MM.1S (cell line): ENCODE data around the gene NYNRIN.

Experiments used
- DNase-seq: peaks from one replicate; pipeline ENCODE4 v3.0.0-alpha.2; 2015
- H2AFZ ChIP-seq: fragments of 300-600 bp; sonication (generic); 2 replicates; pipeline ENCODE4 v1.6.0; 2016; ENCODE audit warnings: antibody characterized with exemption, low read length
- H3F3A ChIP-seq: fragments of 300-600 bp; sonication (generic); 2 replicates; pipeline ENCODE4 v1.6.1; 2016; ENCODE audit warnings: mild to moderate bottlenecking, antibody characterized with exemption, low read length, moderate library complexity, mixed read lengths; ENCODE audit not compliant: insufficient read depth
- H3K27ac ChIP-seq: fragments of 300-600 bp; sonication (generic); 2 replicates; pipeline ENCODE4 v1.5.1; 2016; ENCODE audit warnings: mild to moderate bottlenecking, low read length
- H3K27me3 ChIP-seq: fragments of 300-600 bp; sonication (generic); replicated peaks from 2 replicates; pipeline ENCODE4 v1.6.0; 2016; ENCODE audit warnings: low read length; ENCODE audit not compliant: insufficient read depth
- H3K36me3 ChIP-seq: fragments of 300-600 bp; sonication (generic); replicated peaks from 2 replicates; pipeline ENCODE4 v1.6.1; 2016; ENCODE audit warnings: mild to moderate bottlenecking, low read length, mixed read lengths; ENCODE audit not compliant: insufficient read depth
- H3K4me1 ChIP-seq: fragments of 300-600 bp; sonication (generic); 2 replicates; pipeline ENCODE4 v1.6.1; 2016; ENCODE audit warnings: low read length, mixed read lengths
- H3K4me2 ChIP-seq: fragments of 300-600 bp; sonication (generic); 2 replicates; pipeline ENCODE4 v1.6.0; 2016; ENCODE audit warnings: low read depth, low read length
- H3K4me3 ChIP-seq: fragments of 300-600 bp; sonication (generic); 2 replicates; pipeline ENCODE4 v1.5.1; 2016; ENCODE audit warnings: low read length, mixed read lengths
- H3K79me2 ChIP-seq: fragments of 300-600 bp; sonication (generic); 2 replicates; pipeline ENCODE4 v1.6.1; 2016; ENCODE audit warnings: mixed run types, low read length, mixed read lengths
- H3K9ac ChIP-seq: fragments of 300-600 bp; sonication (generic); 2 replicates; pipeline ENCODE4 v1.6.1; 2016; ENCODE audit warnings: low read length, mixed read lengths
- H3K9me2 ChIP-seq: fragments of 300-600 bp; sonication (generic); replicated peaks from 2 replicates; pipeline ENCODE4 v1.6.1; 2016; ENCODE audit warnings: mild to moderate bottlenecking, low read length, mixed read lengths; ENCODE audit not compliant: insufficient read depth
- H3K9me3 ChIP-seq: fragments of 300-600 bp; sonication (generic); replicated peaks from 2 replicates; pipeline ENCODE4 v1.6.1; 2016; ENCODE audit warnings: mild to moderate bottlenecking, low read length, mixed read lengths; ENCODE audit not compliant: insufficient read depth
- H4K20me1 ChIP-seq: fragments of 300-600 bp; sonication (generic); 2 replicates; pipeline ENCODE4 v1.6.1; 2016; ENCODE audit warnings: mild to moderate bottlenecking, low read length, moderate library complexity, mixed read lengths; ENCODE audit not compliant: insufficient read depth
- EZH2 ChIP-seq: fragments of 300-600 bp; sonication (generic); optimal IDR thresholded peaks from 2 replicates; pipeline ENCODE3; 2017; ENCODE audit warnings: low read depth, mild to moderate bottlenecking, antibody characterized with exemption, low read length, mixed read lengths
- EZH2phosphoT487 ChIP-seq: fragments of 300-600 bp; sonication (generic); IDR thresholded peaks from 2 replicates; pipeline ENCODE4 v1.6.1; 2018; ENCODE audit warnings: antibody characterized with exemption, low read length
- TF ChIP-seq, protein P1 (sequence below): fragments of 300-600 bp; sonication (generic); IDR thresholded peaks from 2 replicates; pipeline ENCODE4 v1.5.1; 2016; ENCODE audit warnings: antibody characterized with exemption, low read length, mixed read lengths

NYNRIN gene

GRCh38 chr14:24360281-24360680, 38.5 kb upstream of the NYNRIN start:
- Histone ChIP-seq H3K27me3 (no peaks in the 10 kb centered on the region), H3F3A (no peaks in the 10 kb centered on the region), H3K27ac (no peak overlapping the region), H3K9me3 (no peaks in the 10 kb centered on the region), H4K20me1 (no peaks in the 10 kb centered on the region), H3K4me2 (no peak overlapping the region), H3K79me2 (no peaks in the 10 kb centered on the region), H3K4me1 (no peaks in the 10 kb centered on the region), H2AFZ (no peak overlapping the region), H3K4me3 (no peak overlapping the region), H3K36me3 (no peaks in the 10 kb centered on the region), H3K9me2 (no peaks in the 10 kb centered on the region), H3K9ac (no peak overlapping the region)
- DNase-seq, result no peak
- TF ChIP-seq EZH2 (no peak), EZH2phosphoT487 (no peak)
- TF ChIP-seq, protein P1, sequence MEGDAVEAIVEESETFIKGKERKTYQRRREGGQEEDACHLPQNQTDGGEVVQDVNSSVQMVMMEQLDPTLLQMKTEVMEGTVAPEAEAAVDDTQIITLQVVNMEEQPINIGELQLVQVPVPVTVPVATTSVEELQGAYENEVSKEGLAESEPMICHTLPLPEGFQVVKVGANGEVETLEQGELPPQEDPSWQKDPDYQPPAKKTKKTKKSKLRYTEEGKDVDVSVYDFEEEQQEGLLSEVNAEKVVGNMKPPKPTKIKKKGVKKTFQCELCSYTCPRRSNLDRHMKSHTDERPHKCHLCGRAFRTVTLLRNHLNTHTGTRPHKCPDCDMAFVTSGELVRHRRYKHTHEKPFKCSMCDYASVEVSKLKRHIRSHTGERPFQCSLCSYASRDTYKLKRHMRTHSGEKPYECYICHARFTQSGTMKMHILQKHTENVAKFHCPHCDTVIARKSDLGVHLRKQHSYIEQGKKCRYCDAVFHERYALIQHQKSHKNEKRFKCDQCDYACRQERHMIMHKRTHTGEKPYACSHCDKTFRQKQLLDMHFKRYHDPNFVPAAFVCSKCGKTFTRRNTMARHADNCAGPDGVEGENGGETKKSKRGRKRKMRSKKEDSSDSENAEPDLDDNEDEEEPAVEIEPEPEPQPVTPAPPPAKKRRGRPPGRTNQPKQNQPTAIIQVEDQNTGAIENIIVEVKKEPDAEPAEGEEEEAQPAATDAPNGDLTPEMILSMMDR, result no peak

- Histone ChIP-seq H3K79me2 (no peaks in the 10 kb centered on the region), H3K36me3 (no peaks in the 10 kb centered on the region), H3K4me3 (no peak overlapping the region), H3K9ac (no peak overlapping the region), H3K27me3 (no peaks in the 10 kb centered on the region), H3F3A (0 out of 2 replicates have a peak, but pooled peaks cover 3% of the 10 kb centered on the region), H3K27ac (no peak overlapping the region), H3K4me2 (no peak overlapping the region), H3K9me2 (no peaks in the 10 kb centered on the region), H4K20me1 (no peaks in the 10 kb centered on the region), H2AFZ (no peak overlapping the region), H3K9me3 (no peaks in the 10 kb centered on the region), H3K4me1 (no peaks in the 10 kb centered on the region)
- TF ChIP-seq EZH2 (no peak), EZH2phosphoT487 (no peak)
- TF ChIP-seq, protein P1, result no peak
- DNase-seq, result no peak
These were observed 37.5 kb upstream of the NYNRIN start for GRCh38 chr14:24361326-24361725.

DNA sequence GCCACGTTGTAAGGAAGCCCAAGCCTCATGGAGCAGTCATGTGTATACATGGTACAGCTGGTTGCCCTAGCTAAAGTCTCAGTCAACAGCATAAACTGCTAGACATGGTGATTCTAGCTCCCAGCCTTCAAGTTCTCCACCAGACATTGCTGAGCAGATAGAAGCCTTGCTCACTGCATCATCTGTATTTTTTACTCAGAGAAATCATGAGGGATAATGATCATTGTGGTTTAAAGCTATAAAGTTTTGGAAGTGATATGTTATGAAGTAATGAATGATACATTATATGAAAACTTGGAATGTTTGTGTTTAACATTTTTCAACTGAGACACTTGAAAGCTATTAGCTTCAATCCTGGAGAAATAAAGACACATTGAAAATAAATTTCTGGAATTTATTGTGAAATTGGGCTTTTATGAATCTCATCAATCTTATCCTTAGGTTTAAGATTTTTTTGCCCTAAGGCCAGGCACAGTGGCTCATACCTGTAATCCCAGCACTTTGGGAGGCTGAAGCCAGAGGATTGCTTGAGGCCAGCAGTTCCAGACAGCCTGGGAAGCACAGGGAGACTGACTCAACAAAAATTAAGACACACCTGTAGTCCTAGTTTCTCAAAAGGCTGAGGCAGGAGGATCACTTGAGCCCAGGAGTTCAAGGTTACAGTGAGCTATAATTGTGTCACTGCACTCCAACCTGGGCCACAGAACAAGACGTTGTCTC, 36.4 kb upstream of the NYNRIN start:
- no peak overlapping the region for H2AFZ ChIP-seq
- no peaks in the 10 kb centered on the region for H3K9me3 ChIP-seq
- H3K27me3 ChIP-seq, result no peaks in the 10 kb centered on the region
- H3K4me1 ChIP-seq, result no peaks in the 10 kb centered on the region
- H3K36me3 ChIP-seq, result no peaks in the 10 kb centered on the region
- H3K27ac ChIP-seq, result no peak overlapping the region
- no peak overlapping the region for H3K9ac ChIP-seq
- no peak for DNase-seq
- 0 out of 2 replicates have a peak, but pooled peaks cover 3% of the 10 kb centered on the region for H3F3A ChIP-seq
- TF ChIP-seq EZH2 (no peak), EZH2phosphoT487 (no peak)
- TF ChIP-seq, protein P1, result no peak
- H3K4me2 ChIP-seq, result no peak overlapping the region
- H3K4me3 ChIP-seq, result no peak overlapping the region
- no peaks in the 10 kb centered on the region for H3K79me2 ChIP-seq
- H3K9me2 ChIP-seq, result no peaks in the 10 kb centered on the region
- H4K20me1 ChIP-seq, result no peaks in the 10 kb centered on the region
